Prostate gland (tissue), 2 donors: ENCODE results near the gene CTSK.

Source experiments
- POLR2A ChIP-seq: fragments of 450-650 bp; IDR thresholded peaks from one replicate; pipeline ENCODE4 v1.6.1; 2016; ENCODE audit warnings: antibody characterized with exemption, mild to moderate bottlenecking
- POLR2AphosphoS5 ChIP-seq: sonication (generic); formaldehyde crosslinking; IDR thresholded peaks from one replicate; pipeline ENCODE4 v1.6.1; 2017; ENCODE audit warnings: antibody characterized with exemption
- TF ChIP-seq, protein P1 (sequence below), 4 experiments: fragments of 200-600 bp in 2 of 4; fragments of 450-650 bp in 2 of 4; sonication (generic) in 2 of 4; IDR thresholded peaks; 1 replicate in 3 of 4; 2 replicates in 1 of 4; pipeline ENCODE4 v1.5.1; 2016 to 2019; ENCODE audit warnings: antibody characterized with exemption in 4 of 4, mild to moderate bottlenecking in 2 of 4, moderate library complexity in 2 of 4

DNA sequence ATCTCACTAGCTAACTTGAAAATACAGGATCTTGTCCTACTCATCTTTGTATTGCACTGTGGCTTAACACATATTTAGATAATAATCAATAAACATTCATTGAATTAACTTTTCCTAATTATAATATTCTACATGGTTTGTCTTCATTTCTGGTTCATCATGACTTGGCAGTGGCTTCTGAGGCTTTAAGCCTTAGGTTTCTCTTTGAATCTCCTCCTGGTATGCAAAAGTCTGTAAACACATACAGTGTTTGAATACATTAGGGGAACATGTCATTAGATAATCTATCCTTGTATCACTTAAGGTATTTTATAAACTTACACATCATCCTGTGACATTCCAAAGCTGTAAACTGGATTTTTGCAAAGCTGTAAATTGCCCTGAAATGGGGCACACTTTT lies 20.6 kb downstream of the CTSK start:
- TF ChIP-seq, protein P1, sequence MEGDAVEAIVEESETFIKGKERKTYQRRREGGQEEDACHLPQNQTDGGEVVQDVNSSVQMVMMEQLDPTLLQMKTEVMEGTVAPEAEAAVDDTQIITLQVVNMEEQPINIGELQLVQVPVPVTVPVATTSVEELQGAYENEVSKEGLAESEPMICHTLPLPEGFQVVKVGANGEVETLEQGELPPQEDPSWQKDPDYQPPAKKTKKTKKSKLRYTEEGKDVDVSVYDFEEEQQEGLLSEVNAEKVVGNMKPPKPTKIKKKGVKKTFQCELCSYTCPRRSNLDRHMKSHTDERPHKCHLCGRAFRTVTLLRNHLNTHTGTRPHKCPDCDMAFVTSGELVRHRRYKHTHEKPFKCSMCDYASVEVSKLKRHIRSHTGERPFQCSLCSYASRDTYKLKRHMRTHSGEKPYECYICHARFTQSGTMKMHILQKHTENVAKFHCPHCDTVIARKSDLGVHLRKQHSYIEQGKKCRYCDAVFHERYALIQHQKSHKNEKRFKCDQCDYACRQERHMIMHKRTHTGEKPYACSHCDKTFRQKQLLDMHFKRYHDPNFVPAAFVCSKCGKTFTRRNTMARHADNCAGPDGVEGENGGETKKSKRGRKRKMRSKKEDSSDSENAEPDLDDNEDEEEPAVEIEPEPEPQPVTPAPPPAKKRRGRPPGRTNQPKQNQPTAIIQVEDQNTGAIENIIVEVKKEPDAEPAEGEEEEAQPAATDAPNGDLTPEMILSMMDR (IDR thresholded peaks at IDR 0.05), result no peak
- TF ChIP-seq POLR2A (no peak), POLR2AphosphoS5 (no peak)
